ENCODE results near the gene KIFBP. TPM values are rescaled to one million over a fixed set of nuclear protein-coding genes. Genes with fewer than 3 reads are reported as not detected.
A peak's percentile ranks its signal among the peaks of the same experiment; 100 is the strongest.

The KIFBP gene
- total and polyA plus RNA-seq, 9 of the 15 experiments (the other 6 are each of a cell fraction or from before 2014, with no cell fraction given): 5.6 to 23.2 (median 14.8) TPM

GRCh38 chr10:68988530-68989316 is at the start of gene KIFBP (continued):
- no peak for TF ChIP-seq ETS1 (conservative IDR thresholded peaks at IDR 0.05; ENCODE audit: control insufficient read depth, low read depth, low read length)
- no peak for TF ChIP-seq ZMIZ1 (IDR thresholded peaks at IDR 0.05; ENCODE audit: low read depth in 2 of 2, low read length in 2 of 2)
- TF ChIP-seq USF1 (CRISPR knock-in tag; IDR thresholded peaks at IDR 0.05): no peak
- no peak for TF ChIP-seq CHD4 (IDR thresholded peaks at IDR 0.05; ENCODE audit: insufficient read depth, insufficient replicate concordance, low read depth, low read length, poor library complexity, severe bottlenecking)
- TF ChIP-seq ARID3B (CRISPR knock-in tag; IDR thresholded peaks at IDR 0.05; ENCODE audit: borderline replicate concordance): 0 out of 2 replicates have a peak, but pooled peaks have one; percentile 82
- no peak for TF ChIP-seq CBFA2T3 (IDR thresholded peaks at IDR 0.05)
- TF ChIP-seq MCM3 (IDR thresholded peaks at IDR 0.05): no peak
- peak; percentile 67 to 73; a peak in 3 of 4 replicates for TF ChIP-seq NRF1 (conservative IDR thresholded peaks at IDR 0.05 in 1 of 2, IDR thresholded peaks at IDR 0.05 in 1 of 2)
- TF ChIP-seq, protein P1, sequence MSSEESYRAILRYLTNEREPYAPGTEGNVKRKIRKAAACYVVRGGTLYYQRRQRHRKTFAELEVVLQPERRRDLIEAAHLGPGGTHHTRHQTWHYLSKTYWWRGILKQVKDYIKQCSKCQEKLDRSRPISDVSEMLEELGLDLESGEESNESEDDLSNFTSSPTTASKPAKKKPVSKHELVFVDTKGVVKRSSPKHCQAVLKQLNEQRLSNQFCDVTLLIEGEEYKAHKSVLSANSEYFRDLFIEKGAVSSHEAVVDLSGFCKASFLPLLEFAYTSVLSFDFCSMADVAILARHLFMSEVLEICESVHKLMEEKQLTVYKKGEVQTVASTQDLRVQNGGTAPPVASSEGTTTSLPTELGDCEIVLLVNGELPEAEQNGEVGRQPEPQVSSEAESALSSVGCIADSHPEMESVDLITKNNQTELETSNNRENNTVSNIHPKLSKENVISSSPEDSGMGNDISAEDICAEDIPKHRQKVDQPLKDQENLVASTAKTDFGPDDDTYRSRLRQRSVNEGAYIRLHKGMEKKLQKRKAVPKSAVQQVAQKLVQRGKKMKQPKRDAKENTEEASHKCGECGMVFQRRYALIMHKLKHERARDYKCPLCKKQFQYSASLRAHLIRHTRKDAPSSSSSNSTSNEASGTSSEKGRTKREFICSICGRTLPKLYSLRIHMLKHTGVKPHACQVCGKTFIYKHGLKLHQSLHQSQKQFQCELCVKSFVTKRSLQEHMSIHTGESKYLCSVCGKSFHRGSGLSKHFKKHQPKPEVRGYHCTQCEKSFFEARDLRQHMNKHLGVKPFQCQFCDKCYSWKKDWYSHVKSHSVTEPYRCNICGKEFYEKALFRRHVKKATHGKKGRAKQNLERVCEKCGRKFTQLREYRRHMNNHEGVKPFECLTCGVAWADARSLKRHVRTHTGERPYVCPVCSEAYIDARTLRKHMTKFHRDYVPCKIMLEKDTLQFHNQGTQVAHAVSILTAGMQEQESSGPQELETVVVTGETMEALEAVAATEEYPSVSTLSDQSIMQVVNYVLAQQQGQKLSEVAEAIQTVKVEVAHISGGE (CRISPR knock-in tag; IDR thresholded peaks at IDR 0.05): no peak
- no peak for TF ChIP-seq FOXA3 (CRISPR knock-in tag; conservative IDR thresholded peaks at IDR 0.05 in 1 of 2, IDR thresholded peaks at IDR 0.05 in 1 of 2)
- peak; percentile 81; the same call in 1 of the 2 replicates for TF ChIP-seq KAT7 (CRISPR knock-in tag; IDR thresholded peaks at IDR 0.05; ENCODE audit: borderline replicate concordance)
- TF ChIP-seq LEF1 (IDR thresholded peaks at IDR 0.05): peak; percentile 42; the same call in 1 of the 2 replicates
- TF ChIP-seq XRCC5 (IDR thresholded peaks at IDR 0.05; ENCODE audit: low read depth, low read length): peak; percentile 94
- no peak for TF ChIP-seq DNMT1 (IDR thresholded peaks at IDR 0.05)
- peak; percentile 54 for TF ChIP-seq ARID1B (IDR thresholded peaks at IDR 0.05)

Measured in K562 (cell line).